ENCODE data around the gene SIRT6.
"Not testable (repeated sequence)": the region's sequence is repeated elsewhere in the genome, so short reads cannot be mapped to it uniquely, and the experiment has no call there.

Gene SIRT6

GRCh38 chr19:4175669-4175931 is 6.8 kb downstream of the SIRT6 start:
- DNase-seq (ENCODE audit: extremely low read depth in 1 of 2, low read depth in 1 of 2): no peak

GRCh38 chr19:4174895-4175668 is 7.3 kb downstream of the SIRT6 start:
- no peak for DNase-seq (ENCODE audit: extremely low read depth in 1 of 2, low read depth in 1 of 2)

- DNase-seq (ENCODE audit: extremely low read depth in 1 of 2, low read depth in 1 of 2): no peak
These were observed 8.0 kb downstream of the SIRT6 start for GRCh38 chr19:4174213-4174894.

- no peak for DNase-seq (ENCODE audit: extremely low read depth in 1 of 2, low read depth in 1 of 2)
These were observed 8.7 kb downstream of the SIRT6 start for GRCh38 chr19:4173479-4174212.

GRCh38 chr19:4172861-4173473 is 9.4 kb downstream of the SIRT6 start:
- DNase-seq (ENCODE audit: extremely low read depth in 1 of 2, low read depth in 1 of 2): peak in 1 of 2 donors; percentile 21

- DNase-seq (ENCODE audit: extremely low read depth in 1 of 2, low read depth in 1 of 2): no peak
These were observed 10.7 kb downstream of the SIRT6 start for GRCh38 chr19:4171676-4172075.

GRCh38 chr19:4164262-4164661 is 18.1 kb downstream of the SIRT6 start:
- DNase-seq (ENCODE audit: extremely low read depth in 1 of 2, low read depth in 1 of 2): no peak

GRCh38 chr19:4161415-4162077 is 20.8 kb downstream of the SIRT6 start:
- no peak for DNase-seq (ENCODE audit: extremely low read depth in 1 of 2, low read depth in 1 of 2)

GRCh38 chr19:4157971-4158370 is 24.4 kb downstream of the SIRT6 start:
- not testable (repeated sequence) for DNase-seq (ENCODE audit: extremely low read depth in 1 of 2, low read depth in 1 of 2)

- no peak for DNase-seq (ENCODE audit: extremely low read depth in 1 of 2, low read depth in 1 of 2)
These were observed 25.2 kb downstream of the SIRT6 start for GRCh38 chr19:4157164-4157563.

- DNase-seq (ENCODE audit: extremely low read depth in 1 of 2, low read depth in 1 of 2): no peak
These were observed 27.6 kb downstream of the SIRT6 start for GRCh38 chr19:4154571-4155312.

GRCh38 chr19:4152241-4152998 is 29.9 kb downstream of the SIRT6 start:
- no peak for DNase-seq (ENCODE audit: extremely low read depth in 1 of 2, low read depth in 1 of 2)

GRCh38 chr19:4151623-4152022 is 30.7 kb downstream of the SIRT6 start:
- no peak for DNase-seq (ENCODE audit: extremely low read depth in 1 of 2, low read depth in 1 of 2)

GRCh38 chr19:4149518-4150288 is 32.7 kb downstream of the SIRT6 start:
- DNase-seq (ENCODE audit: extremely low read depth in 1 of 2, low read depth in 1 of 2): no peak

- DNase-seq (ENCODE audit: extremely low read depth in 1 of 2, low read depth in 1 of 2): no peak
These were observed 37.6 kb downstream of the SIRT6 start for GRCh38 chr19:4144666-4145249.

GRCh38 chr19:4142916-4143315 is 39.4 kb downstream of the SIRT6 start:
- DNase-seq (ENCODE audit: extremely low read depth in 1 of 2, low read depth in 1 of 2): not testable (repeated sequence)

- no peak for DNase-seq (ENCODE audit: extremely low read depth in 1 of 2, low read depth in 1 of 2)
These were observed 42.1 kb downstream of the SIRT6 start for GRCh38 chr19:4140237-4140711.

- peak; percentile 64 to 79 for DNase-seq (ENCODE audit: extremely low read depth in 1 of 2, low read depth in 1 of 2)
These were observed 42.6 kb downstream of the SIRT6 start for GRCh38 chr19:4139614-4140236.

Measured in stimulated activated CD8-positive, alpha-beta memory T cell treated with anti-CD3 and anti-CD28 coated beads, Interleukin-7, amount 100 ng/mL, for 48 hours (primary cell).